ENCODE measurements around the gene NOPCHAP1.

The NOPCHAP1 gene

GRCh38 chr12:104964167-104964855, 21.8 kb upstream of the NOPCHAP1 start:
- Histone ChIP-seq H2AK5ac (ENCODE audit: low read length, severe bottlenecking) (no peak overlapping the region), H3K14ac (ENCODE audit: low read length in 2 of 2) (no peak overlapping the region), H3K4me2 (ENCODE audit: low read length, poor library complexity, severe bottlenecking) (no peak overlapping the region), H2AFZ (ENCODE audit: low read depth, low read length) (no peak overlapping the region), H3K36me3 (ENCODE audit: control insufficient read depth in 1 of 2, insufficient read depth in 2 of 2, low read depth in 1 of 2, low read length in 2 of 2) (no peaks in the 10 kb centered on the region), H2BK5ac (ENCODE audit: low read depth, low read length, poor library complexity, severe bottlenecking) (no peak overlapping the region), H2BK12ac (ENCODE audit: low read length in 2 of 2) (no peak overlapping the region), H3K79me1 (replicated peaks; ENCODE audit: low read length, poor library complexity, severe bottlenecking) (no peaks in the 10 kb centered on the region), H3K23ac (ENCODE audit: low read length in 2 of 2) (no peak overlapping the region), H2BK15ac (ENCODE audit: low read depth, poor library complexity, severe bottlenecking) (no peak overlapping the region), H3K9ac (ENCODE audit: low read length) (no peak overlapping the region), H3K27ac (ENCODE audit: low read length, poor library complexity, severe bottlenecking) (no peak overlapping the region), H3K4me1 (ENCODE audit: control insufficient read depth, insufficient read depth, low read depth, low read length) (no peaks in the 10 kb centered on the region), H3K4me3 (ENCODE audit: insufficient read depth in 1 of 2, low read depth in 1 of 2, low read length in 2 of 2) (no peak overlapping the region), H3K9me3 (ENCODE audit: control insufficient read depth, low read length) (no peaks in the 10 kb centered on the region), H3K27me3 (ENCODE audit: control insufficient read depth in 1 of 2, insufficient read depth in 1 of 2, low read length in 2 of 2) (peaks cover 0 to 3% of the 10 kb centered on the region in 2 experiments), H4K8ac (ENCODE audit: low read length) (no peak overlapping the region), H3K18ac (ENCODE audit: low read depth in 1 of 2, low read length in 2 of 2) (no peak overlapping the region), H3K4ac (ENCODE audit: low read depth in 1 of 2, low read length in 2 of 2) (no peak overlapping the region), H4K91ac (ENCODE audit: low read length) (no peak overlapping the region), H2BK120ac (ENCODE audit: low read depth, low read length) (no peak overlapping the region)
- DNase-seq = no peak
- whole genome bisulfite sequencing = 77% methylated on average over 8 of the region's 8 CpGs

- no peak overlapping the region for H4K8ac ChIP-seq (ENCODE audit: low read length)
- H4K91ac ChIP-seq (ENCODE audit: low read length) = no peak overlapping the region
- no peak overlapping the region for H3K4me3 ChIP-seq (ENCODE audit: insufficient read depth in 1 of 2, low read depth in 1 of 2, low read length in 2 of 2)
- 67% methylated on average over 2 of the region's 2 CpGs for WGBS
- no peak overlapping the region for H3K23ac ChIP-seq (ENCODE audit: low read length in 2 of 2)
- H3K9ac ChIP-seq (ENCODE audit: low read length) = no peak overlapping the region
- H2BK15ac ChIP-seq (ENCODE audit: low read depth, poor library complexity, severe bottlenecking) = no peak overlapping the region
- no peak overlapping the region for H3K4ac ChIP-seq (ENCODE audit: low read depth in 1 of 2, low read length in 2 of 2)
- H3K27ac ChIP-seq (ENCODE audit: low read length, poor library complexity, severe bottlenecking) = no peak overlapping the region
- no peak overlapping the region for H3K4me2 ChIP-seq (ENCODE audit: low read length, poor library complexity, severe bottlenecking)
- H3K9me3 ChIP-seq (ENCODE audit: control insufficient read depth, low read length) = no peaks in the 10 kb centered on the region
- DNase-seq = no peak
- no peaks in the 10 kb centered on the region for H3K4me1 ChIP-seq (ENCODE audit: control insufficient read depth, insufficient read depth, low read depth, low read length)
- peaks cover 0 to 3% of the 10 kb centered on the region in 2 experiments for H3K27me3 ChIP-seq (ENCODE audit: control insufficient read depth in 1 of 2, insufficient read depth in 1 of 2, low read length in 2 of 2)
- H3K18ac ChIP-seq (ENCODE audit: low read depth in 1 of 2, low read length in 2 of 2) = no peak overlapping the region
- no peak overlapping the region for H2BK12ac ChIP-seq (ENCODE audit: low read length in 2 of 2)
- H2AK5ac ChIP-seq (ENCODE audit: low read length, severe bottlenecking) = no peak overlapping the region
- no peaks in the 10 kb centered on the region for H3K79me1 ChIP-seq (replicated peaks; ENCODE audit: low read length, poor library complexity, severe bottlenecking)
- no peak overlapping the region for H2BK5ac ChIP-seq (ENCODE audit: low read depth, low read length, poor library complexity, severe bottlenecking)
- no peak overlapping the region for H3K14ac ChIP-seq (ENCODE audit: low read length in 2 of 2)
- H2AFZ ChIP-seq (ENCODE audit: low read depth, low read length) = no peak overlapping the region
- no peak overlapping the region for H2BK120ac ChIP-seq (ENCODE audit: low read depth, low read length)
- H3K36me3 ChIP-seq (ENCODE audit: control insufficient read depth in 1 of 2, insufficient read depth in 2 of 2, low read depth in 1 of 2, low read length in 2 of 2) = no peaks in the 10 kb centered on the region
Measured at GRCh38 chr12:104964856-104965205, 21.3 kb upstream of the NOPCHAP1 start.

GRCh38 chr12:104966677-104967076, 19.4 kb upstream of the NOPCHAP1 start:
- Histone ChIP-seq H3K27me3 (ENCODE audit: control insufficient read depth in 1 of 2, insufficient read depth in 1 of 2, low read length in 2 of 2) (peaks cover 0 to 3% of the 10 kb centered on the region in 2 experiments), H2BK15ac (ENCODE audit: low read depth, poor library complexity, severe bottlenecking) (no peak overlapping the region), H4K91ac (ENCODE audit: low read length) (no peak overlapping the region), H2AK5ac (ENCODE audit: low read length, severe bottlenecking) (no peak overlapping the region), H3K4me1 (ENCODE audit: control insufficient read depth, insufficient read depth, low read depth, low read length) (no peaks in the 10 kb centered on the region), H3K9ac (ENCODE audit: low read length) (no peak overlapping the region), H3K4me2 (ENCODE audit: low read length, poor library complexity, severe bottlenecking) (no peak overlapping the region), H3K23ac (ENCODE audit: low read length in 2 of 2) (no peak overlapping the region), H2AFZ (ENCODE audit: low read depth, low read length) (no peak overlapping the region), H2BK12ac (ENCODE audit: low read length in 2 of 2) (no peak overlapping the region), H4K8ac (ENCODE audit: low read length) (no peak overlapping the region), H3K36me3 (ENCODE audit: control insufficient read depth in 1 of 2, insufficient read depth in 2 of 2, low read depth in 1 of 2, low read length in 2 of 2) (no peaks in the 10 kb centered on the region), H3K79me1 (replicated peaks; ENCODE audit: low read length, poor library complexity, severe bottlenecking) (no peaks in the 10 kb centered on the region), H3K4ac (ENCODE audit: low read depth in 1 of 2, low read length in 2 of 2) (no peak overlapping the region), H3K27ac (ENCODE audit: low read length, poor library complexity, severe bottlenecking) (no peak overlapping the region), H3K18ac (ENCODE audit: low read depth in 1 of 2, low read length in 2 of 2) (no peak overlapping the region), H2BK5ac (ENCODE audit: low read depth, low read length, poor library complexity, severe bottlenecking) (no peak overlapping the region), H3K9me3 (ENCODE audit: control insufficient read depth, low read length) (no peaks in the 10 kb centered on the region), H3K4me3 (ENCODE audit: insufficient read depth in 1 of 2, low read depth in 1 of 2, low read length in 2 of 2) (no peak overlapping the region), H2BK120ac (ENCODE audit: low read depth, low read length) (no peak overlapping the region), H3K14ac (ENCODE audit: low read length in 2 of 2) (no peak overlapping the region)
- 100% methylated on average over 2 of the region's 4 CpGs for WGBS
- no peak for DNase-seq

GRCh38 chr12:104969343-104969742, 16.8 kb upstream of the NOPCHAP1 start:
- Histone ChIP-seq H3K27ac (ENCODE audit: low read length, poor library complexity, severe bottlenecking) (no peak overlapping the region), H3K4me1 (ENCODE audit: control insufficient read depth, insufficient read depth, low read depth, low read length) (no peaks in the 10 kb centered on the region), H2BK5ac (ENCODE audit: low read depth, low read length, poor library complexity, severe bottlenecking) (no peak overlapping the region), H3K4me2 (ENCODE audit: low read length, poor library complexity, severe bottlenecking) (no peak overlapping the region), H3K4ac (ENCODE audit: low read depth in 1 of 2, low read length in 2 of 2) (no peak overlapping the region), H4K8ac (ENCODE audit: low read length) (no peak overlapping the region), H2AK5ac (ENCODE audit: low read length, severe bottlenecking) (no peak overlapping the region), H3K27me3 (ENCODE audit: control insufficient read depth in 1 of 2, insufficient read depth in 1 of 2, low read length in 2 of 2) (peaks cover 0 to 2% of the 10 kb centered on the region in 2 experiments), H3K23ac (ENCODE audit: low read length in 2 of 2) (no peak overlapping the region), H2BK15ac (ENCODE audit: low read depth, poor library complexity, severe bottlenecking) (no peak overlapping the region), H3K9ac (ENCODE audit: low read length) (no peak overlapping the region), H3K4me3 (ENCODE audit: insufficient read depth in 1 of 2, low read depth in 1 of 2, low read length in 2 of 2) (no peak overlapping the region), H3K18ac (ENCODE audit: low read depth in 1 of 2, low read length in 2 of 2) (no peak overlapping the region), H4K91ac (ENCODE audit: low read length) (no peak overlapping the region), H3K36me3 (ENCODE audit: control insufficient read depth in 1 of 2, insufficient read depth in 2 of 2, low read depth in 1 of 2, low read length in 2 of 2) (no peaks in the 10 kb centered on the region), H3K9me3 (ENCODE audit: control insufficient read depth, low read length) (no peaks in the 10 kb centered on the region), H3K79me1 (replicated peaks; ENCODE audit: low read length, poor library complexity, severe bottlenecking) (no peaks in the 10 kb centered on the region), H2BK120ac (ENCODE audit: low read depth, low read length) (no peak overlapping the region), H3K14ac (ENCODE audit: low read length in 2 of 2) (no peak overlapping the region), H2BK12ac (ENCODE audit: low read length in 2 of 2) (no peak overlapping the region), H2AFZ (ENCODE audit: low read depth, low read length) (no peak overlapping the region)
- no peak for DNase-seq
- WGBS = 86% methylated on average over 2 of the region's 3 CpGs

Data from mesenchymal stem cell (in vitro differentiated cells and primary cell).